H54 (cell line): ENCODE results near the gene KCNQ4.

Source experiments
- DNase-seq: peaks from one replicate; pipeline ENCODE4 v3.0.0; 2011; ENCODE audit warnings: low spot score, mixed read lengths; ENCODE audit not compliant: insufficient read length
- FAIRE-seq: peaks from 3 replicates; lab custom pipeline; 2011; peaks lifted over from hg19 to GRCh38; lab: Jason Lieb, UNC
- POLR2A ChIP-seq: IDR thresholded peaks from 2 replicates; pipeline ENCODE4 v1.6.1; 2011; ENCODE audit warnings: low read depth, mild to moderate bottlenecking, low read length

KCNQ4 gene

DNA sequence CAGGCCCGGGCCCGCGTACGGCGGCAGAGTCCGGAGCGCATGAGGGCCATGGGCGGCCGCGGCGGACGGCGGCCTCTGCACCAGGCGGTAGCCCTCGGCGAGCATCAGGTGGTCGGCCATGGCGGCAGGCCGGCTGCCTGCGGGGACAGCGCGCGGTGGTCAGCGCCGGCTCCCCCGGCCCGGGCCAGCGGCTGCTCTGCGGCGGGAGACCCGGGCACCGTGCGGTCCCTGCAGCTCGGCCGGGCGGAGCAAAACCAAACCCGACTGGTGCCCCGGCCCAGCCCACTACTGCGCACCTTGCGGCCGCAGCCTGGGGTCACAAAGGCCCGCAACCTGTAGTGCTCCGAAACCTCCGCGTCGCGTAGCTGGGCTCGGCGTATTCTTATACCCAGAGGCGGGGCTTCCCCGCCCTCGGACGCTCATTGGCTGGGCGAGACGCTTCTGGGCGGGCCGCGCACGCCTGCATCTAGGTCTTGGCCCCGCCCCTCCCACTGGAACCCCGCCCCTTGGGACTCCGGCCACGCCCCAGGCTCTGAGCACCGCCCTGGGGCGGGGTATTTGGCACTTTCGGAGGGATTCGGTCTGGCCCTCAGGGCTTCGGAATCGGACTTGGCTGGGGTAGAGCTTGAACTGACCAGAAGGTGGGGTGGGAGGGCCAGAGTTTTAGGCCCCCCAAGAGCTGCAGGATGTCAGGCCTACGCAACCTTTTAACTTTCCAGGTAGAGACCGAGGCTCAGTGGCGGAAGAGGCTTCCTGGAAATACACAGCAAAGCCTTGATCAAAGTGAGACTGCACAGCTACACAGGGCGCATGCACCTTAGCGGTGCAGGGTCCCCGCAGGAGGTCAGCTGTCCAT, 78.6 kb downstream of the KCNQ4 start, which contains the start of gene CITED4:
Gene CITED4, minus strand, starts transcription at position 356 of the 856 bp plus-strand sequence. Its CDS starts 236 bp downstream, at position 120.
- DNase-seq (peak; percentile 55), FAIRE-seq (no peak)
- TF ChIP-seq POLR2A, result peak; percentile 52

DNA sequence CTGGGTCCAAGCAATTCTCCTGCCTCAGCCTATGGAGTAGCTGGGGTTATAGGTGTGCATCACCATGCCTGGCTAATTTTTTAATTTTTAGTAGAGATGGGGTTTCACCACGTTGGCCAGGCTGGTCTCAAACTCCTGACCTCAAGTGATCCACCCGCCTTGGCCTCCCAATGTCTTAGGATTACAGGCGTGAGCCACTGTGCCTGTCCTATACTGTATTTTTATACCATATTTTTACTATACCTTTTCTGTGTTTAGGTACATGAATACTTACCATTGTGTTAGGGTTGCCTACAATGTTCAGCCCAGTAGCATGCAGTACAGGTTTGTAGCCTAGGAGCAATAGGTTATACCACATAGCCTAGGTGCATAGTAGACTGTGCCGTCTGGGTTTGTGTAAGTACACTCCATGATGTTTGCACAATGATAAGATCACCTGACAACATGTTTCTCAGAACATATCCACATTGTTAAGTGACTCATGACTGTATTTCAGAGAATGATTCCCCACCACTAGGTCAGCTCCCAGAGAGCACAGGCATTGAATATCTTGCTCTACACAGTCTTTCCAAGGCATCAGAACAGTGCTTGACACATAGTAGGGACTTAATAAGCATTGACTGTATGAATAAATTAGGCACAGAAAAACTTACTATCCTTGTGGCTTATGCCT, 84.6 kb downstream of the KCNQ4 start:
- DNase-seq (peak; percentile 57), FAIRE-seq (no peak)
- no peak for TF ChIP-seq POLR2A

DNA sequence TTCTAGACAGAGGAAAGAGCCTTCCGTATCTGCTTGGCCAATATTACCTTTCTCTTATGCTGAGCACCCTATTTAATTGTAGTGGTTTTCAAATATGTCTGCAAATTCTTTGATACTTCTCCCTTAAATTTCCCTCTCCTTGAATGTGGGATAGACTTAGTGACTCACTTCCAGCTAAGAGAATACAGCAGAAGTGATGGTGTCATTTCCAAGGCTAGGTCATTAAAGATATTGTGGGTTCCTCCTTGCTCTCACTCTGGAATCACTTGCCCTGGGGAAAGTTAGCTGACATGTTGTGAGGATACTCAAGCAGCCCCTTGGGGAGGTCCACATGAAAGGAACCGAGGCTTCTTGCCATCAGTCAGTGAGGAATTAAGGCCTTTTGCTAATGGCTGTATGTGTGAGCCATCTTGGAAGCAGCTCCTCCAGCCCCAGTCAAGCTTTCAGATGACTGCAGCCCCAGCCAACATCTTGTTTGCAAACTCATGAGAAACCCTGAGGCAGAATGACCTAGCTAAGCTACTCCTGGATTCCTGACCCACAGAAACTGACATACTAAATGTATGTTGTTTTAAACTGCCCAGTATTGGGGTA, 86.6 kb downstream of the KCNQ4 start:
- TF ChIP-seq POLR2A, result no peak
- no peak for DNase-seq
- FAIRE-seq, result no peak

DNA sequence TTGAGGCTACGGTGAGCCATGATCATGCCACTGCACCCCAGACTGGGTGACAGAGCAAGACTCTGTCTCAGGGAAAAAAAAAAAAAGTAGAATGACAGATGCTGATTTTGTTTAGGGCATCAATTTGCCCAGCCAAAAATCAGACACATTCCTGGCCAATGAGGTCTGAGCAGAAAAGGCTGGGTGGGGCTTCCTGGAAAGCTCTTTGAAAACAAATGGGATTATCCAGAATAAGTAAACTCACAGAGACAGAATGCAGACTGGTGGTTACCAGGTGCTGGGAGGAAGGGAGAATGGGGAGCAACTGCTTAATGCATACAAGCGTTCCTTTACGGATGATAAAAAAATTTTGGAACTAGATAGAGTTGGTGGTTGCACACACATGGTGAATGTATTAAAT, 88.7 kb downstream of the KCNQ4 start:
- TF ChIP-seq POLR2A, result no peak
- no peak for DNase-seq
- no peak for FAIRE-seq

DNA sequence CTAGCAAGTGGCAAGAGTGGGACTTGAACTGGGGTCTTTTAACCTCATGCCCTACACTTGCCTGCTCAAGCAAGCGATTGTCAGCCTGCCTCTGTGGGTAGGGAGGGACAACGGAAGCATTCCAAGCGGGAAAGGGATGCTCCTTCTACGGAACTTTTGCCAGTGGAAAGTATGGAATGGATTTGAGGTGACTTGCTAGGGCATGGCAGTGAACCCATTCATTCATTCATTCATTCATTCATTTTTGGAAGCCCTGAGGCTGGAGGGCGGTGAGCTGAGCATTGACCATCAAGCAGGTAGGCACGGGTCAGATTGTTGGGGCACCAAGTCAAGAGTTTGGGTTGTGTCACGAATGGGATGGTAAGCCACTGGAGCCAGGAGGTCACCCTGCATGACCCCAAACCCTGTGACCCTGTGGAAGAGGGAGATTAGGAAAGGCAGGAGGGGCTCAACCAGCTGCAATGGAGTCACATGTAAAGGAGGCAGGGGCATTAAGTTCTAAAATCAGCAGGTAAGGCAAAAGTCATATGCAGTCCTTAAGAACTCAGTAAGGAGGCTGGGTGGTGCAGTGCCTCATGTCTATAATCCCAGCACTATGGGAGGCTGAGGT, 90.4 kb downstream of the KCNQ4 start:
- no peak for DNase-seq
- FAIRE-seq, result no peak
- TF ChIP-seq POLR2A, result no peak

DNA sequence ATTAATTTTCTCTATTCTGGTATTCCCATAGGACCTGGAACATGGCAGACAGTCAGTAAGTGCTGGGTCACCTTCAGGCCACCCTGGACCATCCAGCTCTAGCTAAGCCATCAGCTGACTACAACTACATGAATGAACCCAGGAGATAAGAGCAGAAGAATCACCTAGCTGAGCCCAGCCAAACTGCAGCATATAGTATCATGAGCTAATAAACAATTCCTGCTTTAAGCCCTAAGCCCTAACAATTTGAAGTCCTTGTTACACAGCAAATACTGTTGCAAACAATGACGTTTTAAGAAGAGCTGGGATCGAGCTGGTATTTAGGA, 92.8 kb downstream of the KCNQ4 start:
- no peak for FAIRE-seq
- no peak for TF ChIP-seq POLR2A
- DNase-seq, result no peak

DNA sequence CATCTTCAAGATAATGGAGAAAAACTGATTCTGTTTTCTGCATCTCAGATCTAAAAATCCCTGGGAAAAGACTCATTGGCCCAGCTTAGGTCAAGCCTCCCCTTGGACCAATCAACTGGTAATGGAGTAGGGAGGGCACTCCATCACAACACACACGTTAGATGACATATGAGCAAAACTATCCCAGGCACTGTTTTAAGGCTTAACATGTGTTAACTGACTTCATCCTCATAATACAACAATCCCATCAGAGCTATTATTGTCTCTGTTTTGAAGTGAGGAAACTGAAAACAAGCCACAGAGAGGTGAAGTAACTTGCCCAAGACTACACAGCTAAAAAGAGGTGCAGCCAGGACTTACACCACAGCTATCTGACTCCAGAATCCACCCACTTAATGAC, 93.3 kb downstream of the KCNQ4 start:
- no peak for FAIRE-seq
- no peak for TF ChIP-seq POLR2A
- no peak for DNase-seq

DNA sequence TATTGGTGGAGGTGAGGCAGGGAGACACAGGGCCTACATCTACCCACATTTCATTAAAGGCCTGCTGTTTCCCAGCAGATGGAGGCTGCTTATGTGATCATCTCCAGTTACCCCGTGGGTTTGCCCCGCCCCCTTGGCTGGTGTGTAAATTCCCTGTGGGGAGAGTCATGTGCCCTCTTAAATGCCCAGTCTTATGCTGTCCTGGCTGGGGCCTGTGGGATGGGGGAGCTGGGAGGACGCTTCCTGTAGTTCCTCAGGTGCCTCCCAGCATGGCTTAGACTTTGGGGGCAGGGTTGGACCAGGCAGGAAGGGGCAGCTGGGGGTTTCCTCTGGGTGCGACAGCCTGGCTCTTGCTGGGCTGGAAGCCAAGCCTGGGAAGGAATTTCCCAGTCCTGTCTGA, 94.1 kb downstream of the KCNQ4 start:
- DNase-seq (peak; percentile 92), FAIRE-seq (peak; percentile 27)
- no peak for TF ChIP-seq POLR2A

DNA sequence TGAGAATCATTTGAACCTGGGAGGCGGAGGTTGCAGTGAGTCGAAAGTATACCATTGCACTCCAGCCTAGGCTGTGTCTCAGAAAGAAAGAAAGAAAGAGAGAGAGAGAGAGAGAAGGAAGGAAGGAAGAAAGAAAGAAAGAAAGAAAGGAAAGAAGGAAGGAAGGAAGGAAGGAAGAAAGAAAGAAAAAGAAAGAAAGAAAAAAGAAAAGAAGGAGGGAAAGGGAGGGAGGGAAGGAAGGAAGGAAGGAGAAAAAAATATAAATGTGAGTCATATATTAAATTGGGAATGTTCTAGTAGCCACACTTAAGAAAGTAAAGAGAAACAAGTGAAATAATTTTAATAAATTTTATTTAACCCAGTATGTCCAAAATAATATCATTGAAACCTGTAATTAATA, 95.3 kb downstream of the KCNQ4 start:
- DNase-seq, result no peak
- no peak for FAIRE-seq
- no peak for TF ChIP-seq POLR2A

DNA sequence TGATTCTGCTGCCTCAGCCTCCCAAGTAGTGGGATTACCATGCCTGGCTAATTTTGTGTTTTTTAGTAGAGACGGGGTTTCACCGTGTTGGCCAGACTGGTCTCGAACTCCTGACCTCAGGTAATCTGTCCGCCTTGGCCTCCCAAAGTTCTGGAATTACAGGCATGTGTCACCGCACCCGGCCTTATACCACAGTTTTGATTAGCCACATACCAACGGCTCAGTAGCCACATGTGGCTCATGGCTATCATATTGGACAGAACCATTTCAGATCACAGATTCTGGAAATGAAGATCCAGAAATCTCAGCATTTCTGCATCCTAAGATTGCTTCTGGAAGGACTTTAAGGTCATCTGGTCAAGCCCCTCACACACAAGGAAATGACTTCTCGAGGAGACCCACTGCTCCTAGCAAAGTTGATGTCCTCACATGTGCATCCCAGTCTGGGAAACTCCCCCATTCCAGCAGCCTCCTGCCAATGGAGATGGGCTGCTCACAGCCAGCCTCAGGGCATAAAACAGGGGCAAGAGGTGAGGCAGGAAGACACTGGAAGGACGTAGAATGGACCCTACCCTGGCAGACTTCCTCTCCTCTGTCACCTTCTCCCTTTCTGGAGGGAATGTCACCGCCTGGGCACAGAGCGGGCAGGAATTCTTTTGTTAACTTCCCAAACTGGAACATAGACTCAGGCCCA, 96.0 kb downstream of the KCNQ4 start:
- no peak for TF ChIP-seq POLR2A
- FAIRE-seq (no peak), DNase-seq (no peak)

DNA sequence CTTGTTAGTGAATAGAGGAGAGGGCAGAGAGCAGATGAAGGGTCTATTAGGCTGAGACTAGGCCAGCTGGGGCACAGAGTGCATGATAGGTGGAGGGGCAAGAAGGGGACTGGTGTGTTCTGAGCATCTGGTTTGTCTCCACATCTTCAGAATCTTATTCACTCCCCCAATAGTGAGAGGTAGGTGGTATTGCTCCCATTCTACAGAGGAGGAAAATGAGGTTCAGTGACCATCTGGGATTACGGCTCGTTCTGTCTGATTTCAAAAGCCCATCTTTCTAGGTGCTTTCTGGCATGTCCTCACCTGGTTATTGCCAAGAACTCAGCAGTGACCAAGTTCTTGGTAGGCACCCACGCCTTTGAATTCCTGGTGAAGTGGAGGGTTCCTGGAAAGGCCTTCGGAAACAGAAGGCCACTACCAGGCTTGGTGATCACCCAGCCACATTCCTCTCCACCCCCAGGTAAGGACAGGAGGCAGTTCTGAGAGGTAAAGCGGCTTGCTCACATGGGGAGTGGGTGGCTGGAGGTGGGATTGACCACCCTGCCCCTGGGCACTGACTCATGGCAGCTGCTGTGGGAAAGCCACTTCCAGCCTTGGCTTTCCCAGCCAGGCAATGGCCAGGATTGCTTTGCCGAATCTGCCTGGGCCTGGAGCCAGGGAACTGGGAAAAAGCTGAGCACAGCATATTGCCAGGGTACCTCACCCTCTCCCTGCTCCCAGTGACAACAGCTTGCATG, 97.4 kb downstream of the KCNQ4 start:
- DNase-seq, result no peak
- TF ChIP-seq POLR2A, result no peak
- no peak for FAIRE-seq

DNA sequence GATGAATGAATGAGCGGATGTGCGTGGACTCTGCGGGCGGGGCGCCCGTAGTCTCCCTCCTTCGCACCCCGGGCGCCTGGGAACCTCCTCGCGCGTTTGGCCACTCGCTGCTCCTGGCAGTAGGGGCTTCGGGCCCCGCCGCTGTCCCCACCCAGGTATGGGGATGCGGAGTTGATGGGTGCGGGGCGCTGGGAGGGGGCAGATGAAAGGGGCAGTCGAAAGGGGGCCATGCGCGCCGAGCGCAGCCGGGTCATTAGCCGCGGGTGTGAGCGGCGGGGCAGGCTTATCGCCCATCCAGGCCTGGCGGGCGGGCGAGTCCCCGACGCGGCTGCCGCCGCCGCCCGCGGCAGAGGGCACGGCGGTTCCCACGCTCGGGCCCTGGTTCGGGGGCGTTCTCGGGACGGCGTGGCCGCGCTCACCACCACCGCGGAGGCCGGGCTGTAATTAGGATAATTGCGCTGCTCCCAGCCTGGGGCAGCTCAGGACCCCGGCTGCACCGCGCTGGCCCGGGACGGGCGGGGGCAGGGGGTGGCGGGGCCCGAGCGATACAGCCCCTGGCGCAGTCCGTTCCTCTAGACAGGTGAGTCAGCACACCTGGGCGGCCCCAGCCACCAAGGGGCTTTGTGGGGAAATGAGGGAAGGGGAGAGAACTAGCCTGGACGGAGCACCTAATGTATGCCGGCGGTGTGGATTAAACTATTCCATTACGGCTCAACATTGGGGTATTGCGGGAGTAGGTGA, 100.6 kb downstream of the KCNQ4 start:
- DNase-seq (no peak), FAIRE-seq (no peak)
- no peak for TF ChIP-seq POLR2A
